MM.1S (cell line): ENCODE measurements around the gene CFP.

Source experiments
- DNase-seq: peaks from one replicate; pipeline ENCODE4 v3.0.0-alpha.2; 2015
- H2AFZ ChIP-seq: fragments of 300-600 bp; sonication (generic); 2 replicates; pipeline ENCODE4 v1.6.0; 2016; ENCODE audit warnings: antibody characterized with exemption, low read length
- H3F3A ChIP-seq: fragments of 300-600 bp; sonication (generic); 2 replicates; pipeline ENCODE4 v1.6.1; 2016; ENCODE audit warnings: mild to moderate bottlenecking, antibody characterized with exemption, low read length, moderate library complexity, mixed read lengths; ENCODE audit not compliant: insufficient read depth
- H3K27ac ChIP-seq: fragments of 300-600 bp; sonication (generic); 2 replicates; pipeline ENCODE4 v1.5.1; 2016; ENCODE audit warnings: mild to moderate bottlenecking, low read length
- H3K27me3 ChIP-seq: fragments of 300-600 bp; sonication (generic); replicated peaks from 2 replicates; pipeline ENCODE4 v1.6.0; 2016; ENCODE audit warnings: low read length; ENCODE audit not compliant: insufficient read depth
- H3K36me3 ChIP-seq: fragments of 300-600 bp; sonication (generic); replicated peaks from 2 replicates; pipeline ENCODE4 v1.6.1; 2016; ENCODE audit warnings: mild to moderate bottlenecking, low read length, mixed read lengths; ENCODE audit not compliant: insufficient read depth
- H3K4me1 ChIP-seq: fragments of 300-600 bp; sonication (generic); 2 replicates; pipeline ENCODE4 v1.6.1; 2016; ENCODE audit warnings: low read length, mixed read lengths
- H3K4me2 ChIP-seq: fragments of 300-600 bp; sonication (generic); 2 replicates; pipeline ENCODE4 v1.6.0; 2016; ENCODE audit warnings: low read depth, low read length
- H3K4me3 ChIP-seq: fragments of 300-600 bp; sonication (generic); 2 replicates; pipeline ENCODE4 v1.5.1; 2016; ENCODE audit warnings: low read length, mixed read lengths
- H3K79me2 ChIP-seq: fragments of 300-600 bp; sonication (generic); 2 replicates; pipeline ENCODE4 v1.6.1; 2016; ENCODE audit warnings: mixed run types, low read length, mixed read lengths
- H3K9ac ChIP-seq: fragments of 300-600 bp; sonication (generic); 2 replicates; pipeline ENCODE4 v1.6.1; 2016; ENCODE audit warnings: low read length, mixed read lengths
- H3K9me2 ChIP-seq: fragments of 300-600 bp; sonication (generic); replicated peaks from 2 replicates; pipeline ENCODE4 v1.6.1; 2016; ENCODE audit warnings: mild to moderate bottlenecking, low read length, mixed read lengths; ENCODE audit not compliant: insufficient read depth
- H3K9me3 ChIP-seq: fragments of 300-600 bp; sonication (generic); replicated peaks from 2 replicates; pipeline ENCODE4 v1.6.1; 2016; ENCODE audit warnings: mild to moderate bottlenecking, low read length, mixed read lengths; ENCODE audit not compliant: insufficient read depth
- H4K20me1 ChIP-seq: fragments of 300-600 bp; sonication (generic); 2 replicates; pipeline ENCODE4 v1.6.1; 2016; ENCODE audit warnings: mild to moderate bottlenecking, low read length, moderate library complexity, mixed read lengths; ENCODE audit not compliant: insufficient read depth
- CTCF ChIP-seq: fragments of 300-600 bp; sonication (generic); IDR thresholded peaks from 2 replicates; pipeline ENCODE4 v1.5.1; 2016; ENCODE audit warnings: antibody characterized with exemption, low read length, mixed read lengths
- EZH2 ChIP-seq: fragments of 300-600 bp; sonication (generic); optimal IDR thresholded peaks from 2 replicates; pipeline ENCODE3; 2017; ENCODE audit warnings: low read depth, mild to moderate bottlenecking, antibody characterized with exemption, low read length, mixed read lengths
- EZH2phosphoT487 ChIP-seq: fragments of 300-600 bp; sonication (generic); IDR thresholded peaks from 2 replicates; pipeline ENCODE4 v1.6.1; 2018; ENCODE audit warnings: antibody characterized with exemption, low read length

Gene CFP

GRCh38 chrX:47632666-47633065, 2.9 kb upstream of the CFP start:
- H3K27me3 ChIP-seq = no peaks in the 10 kb centered on the region

GRCh38 chrX:47631676-47632075, 1.9 kb upstream of the CFP start:
- DNase-seq = no peak
- Histone ChIP-seq H3K79me2 (no peaks in the 10 kb centered on the region), H3K4me1 (peaks cover 6% of the 10 kb centered on the region; the same call in 1 of the 2 replicates), H3K36me3 (no peaks in the 10 kb centered on the region), H4K20me1 (no peaks in the 10 kb centered on the region), H3K9me2 (no peaks in the 10 kb centered on the region), H3K9me3 (no peaks in the 10 kb centered on the region), H3K27me3 (no peaks in the 10 kb centered on the region), H3F3A (no peaks in the 10 kb centered on the region), H3K4me3 (no peak overlapping the region), H3K4me2 (no peak overlapping the region), H2AFZ (no peak overlapping the region), H3K9ac (no peak overlapping the region), H3K27ac (no peak overlapping the region)
- TF ChIP-seq EZH2phosphoT487 = no peak
- no peak for TF ChIP-seq EZH2
- TF ChIP-seq CTCF = no peak

More at GRCh38 chrX:47632666-47633065, 2.9 kb upstream of the CFP start:
- H3K9me3 ChIP-seq = no peaks in the 10 kb centered on the region
- DNase-seq = no peak
- H3K36me3 ChIP-seq = no peaks in the 10 kb centered on the region
- no peak overlapping the region for H3K4me3 ChIP-seq
- H3K4me2 ChIP-seq = no peak overlapping the region
- H3K9me2 ChIP-seq = no peaks in the 10 kb centered on the region
- no peak overlapping the region for H3K27ac ChIP-seq
- no peak overlapping the region for H3K9ac ChIP-seq
- no peak overlapping the region for H2AFZ ChIP-seq
- no peaks in the 10 kb centered on the region for H3K79me2 ChIP-seq
- H3K4me1 ChIP-seq = peaks cover 6% of the 10 kb centered on the region; the same call in 1 of the 2 replicates
- H4K20me1 ChIP-seq = no peaks in the 10 kb centered on the region
- no peaks in the 10 kb centered on the region for H3F3A ChIP-seq
- TF ChIP-seq CTCF (no peak), EZH2 (no peak), EZH2phosphoT487 (no peak)

- H3F3A ChIP-seq = no peaks in the 10 kb centered on the region
- H3K27ac ChIP-seq = no peak overlapping the region
- no peaks in the 10 kb centered on the region for H3K79me2 ChIP-seq
- no peaks in the 10 kb centered on the region for H3K9me2 ChIP-seq
- H4K20me1 ChIP-seq = no peaks in the 10 kb centered on the region
- H2AFZ ChIP-seq = no peak overlapping the region
- peaks cover 6% of the 10 kb centered on the region; the same call in 1 of the 2 replicates for H3K4me1 ChIP-seq
- no peak overlapping the region for H3K9ac ChIP-seq
- H3K9me3 ChIP-seq = no peaks in the 10 kb centered on the region
- no peak overlapping the region for H3K4me2 ChIP-seq
- H3K36me3 ChIP-seq = no peaks in the 10 kb centered on the region
- no peak for DNase-seq
- H3K27me3 ChIP-seq = no peaks in the 10 kb centered on the region
- H3K4me3 ChIP-seq = no peak overlapping the region
- no peak for TF ChIP-seq EZH2phosphoT487
- TF ChIP-seq EZH2 = no peak
- no peak for TF ChIP-seq CTCF
Observed at GRCh38 chrX:47628982-47629381, 748 bp downstream of the CFP start.
